Activated T-cell treated with anti-CD3 and anti-CD28 coated beads, Interleukin-2, amount 50 U/mL, for 48 hours (primary cell): ENCODE measurements around the gene LGALS9B.
"Not testable (repeated sequence)": the region's sequence is repeated elsewhere in the genome, so short reads cannot be mapped to it uniquely, and the experiment has no call there.

Source experiments
- DNase-seq, 2 experiments: peaks; one replicate each; pipeline ENCODE4 v3.0.0-alpha.2; 2020

LGALS9B gene

DNA sequence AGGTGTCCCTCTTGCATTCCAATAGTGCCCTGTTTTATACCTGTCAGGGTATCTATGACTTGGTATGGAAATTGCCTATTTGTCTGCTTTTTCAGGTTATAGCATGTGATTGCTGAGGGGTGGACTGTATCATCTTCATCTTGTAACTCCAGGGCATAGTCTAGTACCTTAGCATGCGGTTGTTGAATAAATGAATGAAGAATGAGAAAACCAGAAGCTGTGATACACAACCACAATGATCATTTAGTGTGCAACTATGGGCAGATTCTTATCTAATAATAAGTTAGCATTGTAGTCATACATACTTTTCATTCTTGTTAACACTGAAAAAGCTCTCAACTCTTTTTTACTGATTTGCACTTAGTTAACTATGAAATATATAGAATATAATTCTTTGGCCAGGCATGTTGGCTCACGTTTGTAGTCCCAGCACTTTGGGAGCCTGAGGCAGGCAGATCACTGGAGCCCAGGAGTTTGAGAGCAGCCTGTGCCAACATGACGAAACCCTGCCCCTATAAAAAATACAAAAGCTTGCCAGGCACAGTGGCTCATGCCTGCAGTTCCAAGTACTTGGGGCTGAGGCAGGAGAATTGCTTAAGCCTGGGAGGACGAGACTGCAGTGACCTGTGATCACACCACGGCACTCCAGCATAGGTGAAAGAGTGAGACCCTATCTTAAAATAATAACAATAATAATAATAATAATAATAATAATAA is 65.9 kb downstream of the LGALS9B start:
- not testable (repeated sequence) for DNase-seq

GRCh38 chr17:20400559-20401305 is 66.6 kb downstream of the LGALS9B start:
- not testable (repeated sequence) for DNase-seq
